PC-3 (cell line): ENCODE results near the gene PITX1.

Source experiments
- CTCF ChIP-seq: fragments of 300-600 bp; sonication (generic); conservative IDR thresholded peaks from 2 replicates; pipeline ENCODE4 v1.5.1; 2017; ENCODE audit warnings: antibody characterized with exemption, low read depth, mild to moderate bottlenecking, low read length
- EZH2 ChIP-seq: fragments of 300-600 bp; sonication (generic); IDR thresholded peaks from one replicate; pipeline ENCODE4 v1.6.1; 2017; ENCODE audit warnings: antibody characterized with exemption, mild to moderate bottlenecking, low read length; ENCODE audit not compliant: unreplicated experiment
- EZH2phosphoT487 ChIP-seq: fragments of 300-600 bp; sonication (generic); IDR thresholded peaks from 2 replicates; pipeline ENCODE4 v1.6.1; 2018; ENCODE audit warnings: mild to moderate bottlenecking, antibody characterized with exemption, low read length, borderline replicate concordance

GRCh38 chr5:134994560-134995156 is 39.4 kb downstream of the PITX1 start:
- TF ChIP-seq EZH2 (no peak), CTCF (no peak), EZH2phosphoT487 (no peak)
